DOHH2 (cell line): Measurements from ENCODE around the gene TTLL8.

ENCODE experiments used
- H3F3A ChIP-seq: fragments of 200-600 bp; sonication (generic), shearing (Covaris generic); 2 replicates; pipeline ENCODE4 v1.6.0; 2016; ENCODE audit warnings: antibody characterized with exemption, mild to moderate bottlenecking; ENCODE audit not compliant: control insufficient read depth, insufficient read depth
- H3K27ac ChIP-seq: fragments of 200-600 bp; sonication (generic); 2 replicates; pipeline ENCODE4 v1.5.1; 2014; ENCODE audit warnings: low read depth, mild to moderate bottlenecking, low read length, moderate library complexity
- H3K27me3 ChIP-seq: fragments of 200-600 bp; sonication (generic); 2 replicates; pipeline ENCODE4 v1.6.1; 2014; ENCODE audit warnings: mild to moderate bottlenecking, low read length, mixed read lengths; ENCODE audit not compliant: control insufficient read depth
- H3K36me3 ChIP-seq: fragments of 200-600 bp; sonication (generic); 2 replicates; pipeline ENCODE4 v1.6.1; 2014; ENCODE audit warnings: mild to moderate bottlenecking, low read length, moderate library complexity, mixed read lengths; ENCODE audit not compliant: control insufficient read depth
- H3K4me1 ChIP-seq: fragments of 200-600 bp; sonication (generic); 2 replicates; pipeline ENCODE4 v1.6.1; 2014; ENCODE audit warnings: mild to moderate bottlenecking, low read length, mixed read lengths; ENCODE audit not compliant: control insufficient read depth
- H3K4me2 ChIP-seq: fragments of 200-600 bp; sonication (generic); 2 replicates; pipeline ENCODE4 v1.6.0; 2014; ENCODE audit warnings: mild to moderate bottlenecking, low read length, moderate library complexity
- H3K4me3 ChIP-seq: fragments of 200-600 bp; sonication (generic); 2 replicates; pipeline ENCODE4 v1.5.1; 2014; ENCODE audit warnings: mild to moderate bottlenecking, low read length, mixed read lengths
- H3K79me2 ChIP-seq: fragments of 200-600 bp; sonication (generic); 2 replicates; pipeline ENCODE4 v1.6.1; 2014; ENCODE audit warnings: mild to moderate bottlenecking, low read length, mixed read lengths; ENCODE audit not compliant: control insufficient read depth
- H3K9me2 ChIP-seq: fragments of 200-600 bp; sonication (generic); replicated peaks from 2 replicates; pipeline ENCODE4 v1.6.1; 2014; ENCODE audit warnings: mild to moderate bottlenecking, low read length, mixed read lengths; ENCODE audit not compliant: control insufficient read depth
- H3K9me3 ChIP-seq: fragments of 200-600 bp; sonication (generic); 2 replicates; pipeline ENCODE4 v1.6.1; 2014; ENCODE audit warnings: antibody characterized with exemption, low read length, mixed read lengths; ENCODE audit not compliant: control insufficient read depth, insufficient read depth
- H4K20me1 ChIP-seq: fragments of 200-600 bp; sonication (generic); 2 replicates; pipeline ENCODE4 v1.6.0; 2014; ENCODE audit warnings: low read depth, mild to moderate bottlenecking, antibody characterized with exemption, low read length, moderate library complexity; ENCODE audit not compliant: control insufficient read depth, insufficient read depth
- EZH2phosphoT487 ChIP-seq: fragments of 200-600 bp; sonication (generic); IDR thresholded peaks from 2 replicates; pipeline ENCODE4 v1.6.1; 2017; ENCODE audit warnings: borderline replicate concordance, mild to moderate bottlenecking, antibody characterized with exemption, low read length, moderate library complexity, mixed read lengths
- TF ChIP-seq, protein P1 (sequence below): fragments of 200-600 bp; sonication (generic); IDR thresholded peaks from one replicate; pipeline ENCODE4 v1.5.1; 2014; ENCODE audit warnings: antibody characterized with exemption, mild to moderate bottlenecking, low read depth, low read length; ENCODE audit not compliant: poor library complexity, severe bottlenecking

TTLL8 gene

DNA sequence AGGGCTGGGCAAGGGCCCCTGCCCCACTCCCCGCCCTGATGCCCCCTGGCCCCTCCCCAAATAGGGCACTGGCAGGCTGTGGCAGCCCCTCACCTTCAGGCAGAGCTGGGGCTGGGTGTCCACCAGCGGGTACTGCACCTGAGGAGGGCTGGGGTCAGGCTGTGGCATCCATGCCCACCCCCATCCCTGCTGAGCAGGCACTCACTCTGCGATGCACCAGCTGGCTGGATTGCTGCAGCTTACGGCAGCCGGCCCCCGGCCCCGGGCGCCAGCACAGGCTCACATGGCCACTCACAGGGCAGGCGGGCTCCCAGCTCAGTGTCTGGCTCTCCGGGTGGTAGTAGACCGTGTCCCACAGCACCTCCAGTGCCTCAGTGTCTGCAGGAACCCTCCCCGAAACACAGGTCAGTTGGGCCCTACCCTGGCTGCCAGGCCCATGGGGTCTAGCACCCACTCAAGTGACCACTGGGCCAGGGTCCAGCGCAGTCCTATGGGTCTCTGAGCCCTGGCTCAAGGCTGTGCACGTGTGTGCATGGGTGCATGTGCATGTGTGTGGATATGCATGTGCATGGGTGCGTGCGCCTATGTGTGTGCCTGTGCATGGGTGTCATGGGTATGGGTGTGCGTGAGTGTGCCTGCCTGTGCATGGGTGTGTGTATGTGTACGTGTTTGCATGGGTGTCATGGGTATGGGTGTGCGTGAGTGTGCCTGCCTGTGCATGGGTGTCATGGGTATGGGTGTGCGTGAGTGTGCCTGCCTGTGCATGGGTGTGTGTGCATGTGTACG is 60.0 kb downstream of the TTLL8 start:
- H3K27ac ChIP-seq: no peak overlapping the region
- no peaks in the 10 kb centered on the region for H3K27me3 ChIP-seq

DNA sequence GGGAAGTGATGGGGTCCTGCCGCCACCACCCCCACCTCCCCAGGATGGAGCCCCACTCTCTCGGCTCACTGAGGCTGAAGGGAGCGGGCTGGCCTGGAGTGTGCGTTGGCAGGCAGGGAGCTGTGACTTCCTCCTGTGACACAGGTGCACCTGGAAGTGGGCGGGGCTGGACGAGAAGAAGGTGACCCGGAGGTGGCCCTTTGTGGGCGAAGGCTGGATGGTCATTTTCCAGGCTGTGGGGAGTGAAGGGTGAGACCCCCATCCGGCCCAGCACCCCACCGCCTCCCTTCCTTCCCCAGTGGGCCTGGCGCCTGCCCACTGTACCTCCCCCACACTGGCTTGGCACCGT is 60.9 kb downstream of the TTLL8 start:
- peaks cover 23% of the 10 kb centered on the region for H3K4me1 ChIP-seq
- TF ChIP-seq EZH2phosphoT487: no peak
- TF ChIP-seq, protein P1, sequence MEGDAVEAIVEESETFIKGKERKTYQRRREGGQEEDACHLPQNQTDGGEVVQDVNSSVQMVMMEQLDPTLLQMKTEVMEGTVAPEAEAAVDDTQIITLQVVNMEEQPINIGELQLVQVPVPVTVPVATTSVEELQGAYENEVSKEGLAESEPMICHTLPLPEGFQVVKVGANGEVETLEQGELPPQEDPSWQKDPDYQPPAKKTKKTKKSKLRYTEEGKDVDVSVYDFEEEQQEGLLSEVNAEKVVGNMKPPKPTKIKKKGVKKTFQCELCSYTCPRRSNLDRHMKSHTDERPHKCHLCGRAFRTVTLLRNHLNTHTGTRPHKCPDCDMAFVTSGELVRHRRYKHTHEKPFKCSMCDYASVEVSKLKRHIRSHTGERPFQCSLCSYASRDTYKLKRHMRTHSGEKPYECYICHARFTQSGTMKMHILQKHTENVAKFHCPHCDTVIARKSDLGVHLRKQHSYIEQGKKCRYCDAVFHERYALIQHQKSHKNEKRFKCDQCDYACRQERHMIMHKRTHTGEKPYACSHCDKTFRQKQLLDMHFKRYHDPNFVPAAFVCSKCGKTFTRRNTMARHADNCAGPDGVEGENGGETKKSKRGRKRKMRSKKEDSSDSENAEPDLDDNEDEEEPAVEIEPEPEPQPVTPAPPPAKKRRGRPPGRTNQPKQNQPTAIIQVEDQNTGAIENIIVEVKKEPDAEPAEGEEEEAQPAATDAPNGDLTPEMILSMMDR: no peak
- H3K9me2 ChIP-seq: no peaks in the 10 kb centered on the region
- H3K4me2 ChIP-seq: no peak overlapping the region
- H3K4me3 ChIP-seq: no peak overlapping the region
- H3K27me3 ChIP-seq: no peaks in the 10 kb centered on the region
- no peak overlapping the region for H3K27ac ChIP-seq
- H3K79me2 ChIP-seq: no peaks in the 10 kb centered on the region
- H3K9me3 ChIP-seq: no peaks in the 10 kb centered on the region
- no peaks in the 10 kb centered on the region for H3F3A ChIP-seq
- no peaks in the 10 kb centered on the region for H4K20me1 ChIP-seq
- no peaks in the 10 kb centered on the region for H3K36me3 ChIP-seq

More for the DNA sequence above, 60.0 kb downstream of the TTLL8 start:
- H3K9me2 ChIP-seq: no peaks in the 10 kb centered on the region
- peaks cover 20% of the 10 kb centered on the region for H3K4me1 ChIP-seq
- TF ChIP-seq EZH2phosphoT487: no peak
- no peak overlapping the region for H3K4me3 ChIP-seq
- H4K20me1 ChIP-seq: no peaks in the 10 kb centered on the region
- no peaks in the 10 kb centered on the region for H3K36me3 ChIP-seq
- no peak overlapping the region for H3K4me2 ChIP-seq
- no peaks in the 10 kb centered on the region for H3K79me2 ChIP-seq
- no peaks in the 10 kb centered on the region for H3F3A ChIP-seq
- no peaks in the 10 kb centered on the region for H3K9me3 ChIP-seq

DNA sequence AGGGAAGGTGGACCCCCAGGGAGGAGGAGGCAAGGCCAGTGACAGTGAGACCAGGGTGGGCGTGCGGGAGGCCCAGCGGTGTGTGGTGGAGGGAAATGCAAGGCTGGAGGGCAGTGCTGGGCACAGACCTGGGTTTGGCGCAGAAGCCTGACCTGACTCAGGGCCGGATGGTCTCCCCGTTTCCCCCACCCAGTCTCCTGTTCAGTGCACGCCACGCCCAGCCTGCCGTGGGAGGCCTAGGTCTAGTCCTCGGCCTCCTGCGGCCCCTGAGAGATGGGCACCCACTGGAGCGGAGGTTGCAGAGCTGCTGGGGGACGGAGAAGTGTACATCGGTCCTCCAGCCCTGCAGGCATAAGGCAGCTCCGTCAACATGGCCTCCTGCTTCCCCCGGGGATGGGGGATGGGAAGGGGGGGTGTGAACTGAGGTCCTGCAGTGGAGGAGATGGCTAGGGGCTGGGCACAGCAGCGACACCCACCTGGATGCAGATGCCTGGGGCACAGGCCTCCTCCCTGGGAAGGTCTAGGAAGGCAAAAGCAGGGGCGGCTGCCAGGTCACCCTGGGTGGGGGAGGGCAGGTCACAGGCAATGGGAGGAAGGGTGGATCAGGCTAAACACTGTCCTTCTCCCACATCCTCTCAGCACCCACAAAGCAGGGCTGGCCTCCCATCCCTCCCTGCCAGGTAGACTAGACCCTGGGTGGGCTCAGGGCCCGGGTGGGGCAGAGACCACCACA is 61.4 kb downstream of the TTLL8 start:
- no peaks in the 10 kb centered on the region for H4K20me1 ChIP-seq
- no peak overlapping the region for H3K4me3 ChIP-seq
- H3K4me2 ChIP-seq: no peak overlapping the region
- H3K79me2 ChIP-seq: no peaks in the 10 kb centered on the region
- no peaks in the 10 kb centered on the region for H3K36me3 ChIP-seq
- no peaks in the 10 kb centered on the region for H3K9me3 ChIP-seq
- peaks cover 21% of the 10 kb centered on the region for H3K4me1 ChIP-seq
- H3F3A ChIP-seq: no peaks in the 10 kb centered on the region
- TF ChIP-seq, protein P1: no peak
- TF ChIP-seq EZH2phosphoT487: no peak
- H3K9me2 ChIP-seq: no peaks in the 10 kb centered on the region
- no peak overlapping the region for H3K27ac ChIP-seq
- no peaks in the 10 kb centered on the region for H3K27me3 ChIP-seq

DNA sequence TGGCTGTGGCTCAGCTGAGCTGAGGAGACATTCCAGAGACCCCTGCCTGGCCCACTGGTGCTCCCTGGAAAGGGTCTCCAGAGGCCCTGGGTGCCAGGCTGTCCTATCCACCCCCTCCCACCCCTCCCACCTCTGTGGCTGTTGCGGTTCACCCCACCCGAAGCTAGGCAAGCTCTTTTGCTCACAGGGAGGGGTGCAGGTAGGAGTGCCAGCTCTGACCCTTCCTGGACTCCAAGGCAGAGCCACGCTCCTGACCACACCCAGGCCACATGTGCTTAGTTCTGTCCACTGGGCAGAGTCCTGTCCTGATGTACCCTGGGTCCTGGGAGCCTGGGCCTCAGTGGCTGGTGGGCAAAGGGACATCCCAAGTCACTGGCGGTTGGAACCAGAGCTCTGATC is 62.0 kb downstream of the TTLL8 start:
- Histone ChIP-seq H3F3A (no peaks in the 10 kb centered on the region), H3K9me2 (no peaks in the 10 kb centered on the region), H3K4me3 (no peak overlapping the region), H3K4me2 (no peak overlapping the region), H3K9me3 (no peaks in the 10 kb centered on the region), H3K27me3 (no peaks in the 10 kb centered on the region), H4K20me1 (no peaks in the 10 kb centered on the region), H3K79me2 (no peaks in the 10 kb centered on the region), H3K36me3 (no peaks in the 10 kb centered on the region), H3K4me1 (peaks cover 21% of the 10 kb centered on the region), H3K27ac (no peak overlapping the region)
- no peak for TF ChIP-seq EZH2phosphoT487
- TF ChIP-seq, protein P1: no peak
